GM21381 (cell line): ENCODE measurements around the gene PBX1.

ENCODE experiments used
- ATAC-seq: cut with Tn5 transposase; IDR thresholded peaks from one replicate; pipeline ENCODE4 v1.9.1; 2021; ENCODE audit warnings: mild to moderate bottlenecking, moderate library complexity; ENCODE audit not compliant: unreplicated experiment

PBX1 gene

DNA sequence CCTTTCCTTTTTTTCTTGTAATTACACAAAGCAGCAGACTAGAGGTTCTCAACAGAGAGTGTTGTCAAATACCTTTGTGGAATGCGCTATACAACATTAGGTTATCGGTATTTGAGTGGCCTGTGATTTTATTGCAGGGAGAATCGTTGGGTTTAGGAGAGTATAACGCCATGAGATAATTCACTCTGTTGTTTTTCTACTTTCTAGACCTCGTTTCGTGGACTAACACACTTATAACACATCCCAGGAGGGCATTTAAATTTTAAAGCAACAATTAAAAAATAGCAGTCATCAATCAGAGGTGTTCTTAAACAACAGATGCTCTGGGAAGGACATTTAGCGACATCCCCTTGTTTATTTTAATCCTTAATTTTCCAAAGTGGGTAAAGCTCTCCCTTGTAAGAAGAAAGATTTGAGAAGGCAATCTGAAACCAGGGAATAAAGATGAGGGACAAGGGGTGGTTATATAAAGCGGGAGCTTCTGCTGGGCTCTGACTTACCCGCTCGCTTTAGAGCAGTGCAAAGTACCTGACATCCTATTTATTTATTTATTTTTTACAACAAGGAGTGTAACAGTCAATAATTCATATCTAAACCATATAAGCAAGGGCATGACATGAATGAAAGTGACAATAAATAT is 4.9 kb downstream of the PBX1 start:
- ATAC-seq, result no peak

DNA sequence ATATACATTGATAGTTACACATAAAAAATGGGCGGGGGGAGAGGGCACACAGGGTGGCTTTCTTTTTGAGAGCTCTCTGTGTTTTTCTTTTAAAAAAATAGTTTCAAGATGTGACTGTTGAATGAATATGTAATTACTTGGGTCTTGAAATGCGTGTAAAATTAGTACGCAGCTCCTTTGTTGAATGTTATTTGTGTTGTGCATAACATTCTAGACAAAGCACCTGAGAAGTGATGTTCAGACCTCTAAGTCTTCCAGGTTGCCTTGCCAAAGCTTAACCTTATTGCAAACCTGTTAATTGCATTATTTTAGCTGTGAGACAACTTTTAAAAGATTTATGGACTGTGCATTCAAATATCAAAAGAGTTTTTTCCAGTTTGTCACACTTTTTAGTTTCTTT is 5.4 kb downstream of the PBX1 start:
- ATAC-seq, result no peak

DNA sequence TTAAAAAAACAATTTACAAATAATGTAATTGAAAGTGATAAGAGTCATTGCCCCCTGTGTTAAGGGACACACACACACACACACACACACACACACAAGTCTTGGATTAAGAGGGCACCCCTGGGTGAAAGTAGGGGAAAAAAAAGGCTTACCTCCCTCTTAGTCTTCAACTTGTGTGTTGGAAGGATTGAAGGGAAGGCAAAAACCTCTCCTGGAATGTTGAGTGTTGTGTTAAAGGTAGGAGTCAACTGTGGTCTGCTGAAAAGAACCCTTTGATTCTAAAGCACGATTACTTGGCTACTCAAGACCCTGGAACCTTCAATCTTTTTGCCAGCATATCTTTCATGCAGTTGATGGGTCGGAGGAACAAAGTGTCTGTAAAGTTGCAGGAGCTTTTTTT is 6.4 kb downstream of the PBX1 start:
- ATAC-seq, result no peak

DNA sequence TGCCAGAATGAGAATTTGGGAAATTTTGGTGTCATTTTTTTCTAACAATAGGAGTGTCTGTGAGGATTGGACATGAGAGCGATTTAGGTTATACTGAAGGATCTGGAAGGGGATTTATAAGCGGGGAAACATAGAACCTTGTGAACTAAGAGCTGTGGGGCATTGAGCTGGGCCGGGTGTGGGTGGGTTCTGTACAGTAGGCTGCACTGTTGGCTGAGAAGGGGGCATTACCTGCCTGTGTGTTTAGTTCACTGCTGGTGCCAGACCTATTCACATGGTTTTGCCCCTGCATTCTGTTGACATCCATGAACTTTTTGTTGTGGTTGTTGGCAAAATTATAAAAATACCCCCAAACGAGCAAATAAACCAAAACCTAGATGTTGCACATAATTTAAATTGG is 8.8 kb downstream of the PBX1 start:
- ATAC-seq, result no peak

DNA sequence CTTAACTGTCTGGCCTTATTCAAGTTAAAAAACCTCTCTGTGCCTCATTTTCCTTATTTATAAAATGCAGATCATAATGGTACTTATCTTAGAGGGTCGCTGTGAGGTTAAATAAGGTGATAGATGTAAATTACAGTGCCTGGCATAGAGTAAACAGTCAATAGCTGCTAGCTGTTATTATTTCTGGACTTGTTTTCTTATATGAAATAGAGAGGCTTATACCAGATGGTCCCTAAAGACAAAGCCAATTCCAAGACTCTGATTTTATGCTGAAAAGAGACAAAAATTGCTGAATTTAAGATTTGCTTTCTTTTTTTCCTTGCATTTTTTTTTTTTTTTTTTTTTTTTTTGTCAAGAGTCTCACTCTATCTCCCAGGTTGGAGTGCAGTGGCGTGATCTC is 10.3 kb downstream of the PBX1 start:
- no peak for ATAC-seq

DNA sequence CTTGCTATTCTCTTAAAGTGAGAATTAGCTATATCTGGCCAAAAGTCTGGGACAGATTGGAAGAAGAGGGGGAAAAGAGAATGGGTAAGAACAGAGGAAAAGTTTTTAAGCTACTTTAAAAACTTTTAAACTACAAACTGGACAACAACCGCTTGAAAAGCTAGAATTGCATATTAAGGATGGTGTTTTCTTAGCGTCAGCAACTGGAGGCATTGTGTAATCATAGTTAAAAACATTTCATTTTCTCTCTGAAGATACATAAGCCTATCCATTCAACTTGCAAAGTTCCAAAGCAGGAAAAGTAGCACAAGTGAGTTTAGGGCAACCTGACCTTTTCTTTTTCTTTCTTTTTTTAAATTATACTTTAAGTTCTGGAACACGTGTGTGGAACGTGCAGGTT is 10.9 kb downstream of the PBX1 start:
- no peak for ATAC-seq

DNA sequence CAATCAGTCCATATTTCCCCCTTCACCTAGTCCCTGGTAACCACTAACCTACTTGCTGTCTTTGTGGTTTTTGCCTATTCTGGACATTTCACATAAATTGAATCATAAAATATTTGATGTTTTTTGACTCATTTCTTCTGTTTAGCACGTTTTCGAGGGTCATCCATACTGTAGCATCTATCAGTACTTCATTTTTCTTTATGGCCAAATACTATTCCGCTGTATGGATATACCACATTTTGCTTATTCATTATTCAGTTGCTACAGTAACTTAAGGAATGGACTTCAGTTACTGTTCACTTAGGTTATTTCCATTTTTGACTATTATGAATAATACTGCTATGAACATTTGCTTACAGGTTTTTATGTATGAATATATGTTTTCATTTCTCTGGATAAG is 12.3 kb downstream of the PBX1 start:
- no peak for ATAC-seq

DNA sequence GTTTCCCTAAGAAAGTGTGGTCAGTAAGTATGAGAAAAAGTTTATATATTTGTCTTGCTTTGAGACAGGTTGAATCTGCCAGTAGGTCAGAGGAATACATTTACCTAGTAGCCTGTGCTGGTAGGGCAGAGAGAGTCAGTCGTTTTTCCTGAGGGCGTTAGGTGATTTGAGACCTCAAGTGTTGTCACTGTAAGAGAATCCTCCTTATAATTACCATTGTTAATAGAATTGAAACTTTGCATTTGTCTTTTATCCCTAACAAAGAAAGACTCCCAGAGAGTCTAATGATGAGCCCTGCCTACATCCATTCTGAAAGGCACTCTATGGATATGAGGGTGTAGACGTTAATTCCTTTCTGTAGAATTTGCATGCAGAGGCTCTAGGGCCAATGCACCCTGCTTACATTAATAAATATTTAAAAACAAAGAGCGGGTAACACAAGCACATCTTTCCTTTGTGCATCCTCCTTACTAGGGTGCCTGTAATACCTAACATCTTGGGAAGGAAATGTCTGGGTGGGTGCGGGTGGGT is 16.4 kb downstream of the PBX1 start:
- no peak for ATAC-seq

DNA sequence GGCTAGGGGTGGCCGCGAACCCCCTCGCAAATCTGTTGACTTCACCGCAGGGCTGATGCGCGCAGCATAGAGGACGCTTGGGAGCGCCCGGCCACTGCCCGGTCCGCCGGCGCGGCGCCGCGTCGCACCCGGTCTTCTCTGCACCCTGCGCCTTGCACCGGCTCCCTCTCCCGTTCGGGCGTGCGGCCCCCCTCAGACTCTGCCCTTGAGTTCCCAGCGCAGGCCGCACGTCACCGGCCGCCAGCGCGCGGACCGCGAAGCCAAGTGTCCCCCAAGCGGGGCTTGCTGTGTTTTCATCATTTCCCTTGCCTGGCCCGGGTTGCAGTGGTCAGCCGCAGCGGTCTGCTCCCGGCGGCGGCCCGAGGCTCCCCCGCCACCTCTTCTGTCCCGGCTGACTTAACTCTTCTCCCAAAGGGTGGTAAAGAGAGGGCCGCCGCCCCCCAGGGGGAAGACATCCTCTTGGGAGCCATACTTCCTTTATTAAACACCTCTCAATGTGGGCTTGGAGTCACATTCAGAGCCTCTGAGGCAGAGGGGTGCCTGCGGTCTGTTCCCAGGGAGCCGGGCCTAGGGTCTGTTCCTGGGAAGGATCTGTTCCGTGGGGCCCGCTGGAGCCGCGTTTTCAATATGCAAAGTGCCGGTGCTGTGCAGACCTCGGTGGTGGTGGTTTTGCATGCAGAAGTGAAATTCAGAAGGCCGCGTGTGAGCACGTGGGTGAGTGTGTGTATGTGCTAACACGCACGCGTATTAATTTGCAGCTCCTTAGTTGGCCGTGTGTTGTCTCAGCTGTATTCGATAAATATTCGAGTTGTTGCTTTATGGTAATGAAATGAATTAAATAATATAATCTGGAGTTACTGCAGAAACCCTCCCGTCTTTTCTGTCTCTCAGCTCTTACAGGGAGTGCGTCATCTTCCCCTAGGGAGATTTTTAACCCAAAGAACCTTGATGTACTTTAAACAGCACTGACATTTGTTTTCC is 17.6 kb downstream of the PBX1 start:
- ATAC-seq, result no peak

DNA sequence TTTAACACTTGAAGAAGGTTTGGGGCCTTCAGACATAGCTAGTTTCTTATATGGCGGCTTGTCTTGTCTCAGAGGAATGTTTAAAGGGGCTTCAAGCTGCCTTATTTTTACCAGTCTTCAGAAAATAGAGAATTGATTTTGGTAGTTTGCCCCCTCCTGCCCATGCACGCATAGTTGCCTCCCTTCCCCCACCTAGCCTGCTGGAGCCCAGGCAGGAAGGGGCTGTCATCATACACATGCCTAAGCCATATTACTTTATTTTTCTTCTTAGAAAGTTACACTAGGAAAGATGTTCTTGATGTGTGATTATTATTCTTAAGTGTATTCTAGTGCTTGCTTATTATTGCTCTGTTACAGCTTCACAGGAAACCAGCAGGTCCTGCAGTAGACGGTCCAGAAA is 18.3 kb downstream of the PBX1 start:
- ATAC-seq, result no peak

DNA sequence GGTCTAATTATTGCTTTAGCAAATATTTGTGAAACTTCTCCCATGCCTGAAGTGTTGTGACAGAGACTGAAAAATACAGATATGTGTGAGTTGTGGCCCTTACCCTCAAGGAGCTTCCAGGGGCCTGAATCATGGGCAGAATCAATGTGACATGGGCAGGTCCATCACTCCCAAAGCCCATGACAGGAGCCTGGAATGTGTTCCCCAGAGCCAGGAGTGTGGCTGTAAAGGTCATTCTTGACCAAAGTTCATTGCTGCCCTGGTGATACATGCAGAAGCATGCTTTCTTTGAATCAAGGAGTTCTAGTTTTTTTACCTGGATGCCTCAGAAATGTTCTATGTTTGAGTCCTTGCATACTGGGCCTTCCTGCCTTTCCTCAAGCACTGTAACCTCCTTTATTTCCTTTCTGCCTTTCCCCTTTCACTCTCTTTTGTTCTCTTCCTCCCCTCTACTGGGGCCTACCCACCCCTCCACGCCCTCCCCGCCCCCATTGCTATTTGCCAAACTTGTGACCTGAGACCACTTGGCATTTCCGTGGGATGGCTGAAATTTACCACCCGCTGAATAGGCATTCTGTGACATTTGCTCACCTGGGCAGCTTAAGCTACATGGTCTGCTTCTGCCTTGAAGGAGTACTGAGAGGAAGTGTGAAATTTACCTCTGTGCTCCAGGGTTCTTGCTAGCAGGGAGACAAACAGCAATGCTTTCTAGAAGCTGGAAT is 19.7 kb downstream of the PBX1 start:
- ATAC-seq, result no peak

DNA sequence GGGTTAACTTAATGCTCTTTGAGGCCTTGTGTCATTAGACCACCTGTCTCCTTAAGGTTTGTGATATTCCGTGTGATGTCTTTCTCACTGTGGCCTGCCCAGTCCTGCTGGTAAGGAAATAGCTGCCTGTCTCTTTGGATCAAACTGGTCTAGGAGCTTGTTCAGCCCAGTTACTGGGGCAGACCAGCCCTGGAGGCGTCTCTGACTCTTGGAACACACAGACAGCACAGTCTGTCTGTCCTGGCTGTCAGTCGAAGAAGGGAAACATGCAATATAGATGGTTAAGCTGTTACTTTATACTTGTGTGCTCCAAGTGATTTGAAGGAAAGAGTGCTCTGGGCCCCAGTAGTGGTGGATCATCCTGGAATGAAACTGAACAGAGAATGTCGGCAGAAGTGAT is 20.4 kb downstream of the PBX1 start:
- no peak for ATAC-seq

DNA sequence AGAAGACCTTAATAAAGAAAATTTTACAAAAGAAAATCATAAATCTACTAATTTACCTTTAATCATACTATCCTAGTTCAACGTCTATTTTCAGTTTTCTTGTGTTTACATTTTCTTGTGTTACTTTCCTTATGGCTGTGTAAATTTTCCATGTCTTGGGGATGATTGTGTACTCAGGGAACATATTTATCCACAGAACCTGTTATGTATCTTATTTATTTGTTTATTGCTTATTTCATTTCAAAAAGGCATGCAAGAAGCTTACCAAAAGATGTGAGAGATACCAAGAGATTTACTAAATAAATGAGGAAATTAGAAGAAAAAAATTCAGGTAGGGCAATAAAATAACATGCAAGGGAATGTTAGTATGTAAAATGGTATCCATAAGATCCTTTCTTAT is 22.8 kb downstream of the PBX1 start:
- ATAC-seq, result no peak

DNA sequence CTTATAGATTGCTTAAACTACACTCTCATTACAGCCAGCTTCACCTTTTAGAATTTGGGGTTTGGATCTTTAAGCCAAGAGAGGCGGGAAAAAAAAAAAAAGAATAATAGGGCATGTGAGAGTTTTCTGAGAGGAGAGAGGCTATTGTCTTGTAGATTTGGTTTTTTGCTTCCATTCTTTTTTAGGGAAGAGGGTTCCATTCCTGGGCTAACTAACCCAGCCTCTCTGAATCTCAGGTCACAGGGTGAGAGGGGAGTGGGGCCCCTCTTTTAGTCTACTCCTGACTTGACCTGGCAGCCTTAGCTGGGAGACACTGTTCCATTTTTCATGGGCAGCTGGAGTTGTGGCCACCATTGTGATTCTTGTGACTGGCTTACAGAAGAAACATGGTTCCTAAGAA is 24.2 kb downstream of the PBX1 start:
- no peak for ATAC-seq

DNA sequence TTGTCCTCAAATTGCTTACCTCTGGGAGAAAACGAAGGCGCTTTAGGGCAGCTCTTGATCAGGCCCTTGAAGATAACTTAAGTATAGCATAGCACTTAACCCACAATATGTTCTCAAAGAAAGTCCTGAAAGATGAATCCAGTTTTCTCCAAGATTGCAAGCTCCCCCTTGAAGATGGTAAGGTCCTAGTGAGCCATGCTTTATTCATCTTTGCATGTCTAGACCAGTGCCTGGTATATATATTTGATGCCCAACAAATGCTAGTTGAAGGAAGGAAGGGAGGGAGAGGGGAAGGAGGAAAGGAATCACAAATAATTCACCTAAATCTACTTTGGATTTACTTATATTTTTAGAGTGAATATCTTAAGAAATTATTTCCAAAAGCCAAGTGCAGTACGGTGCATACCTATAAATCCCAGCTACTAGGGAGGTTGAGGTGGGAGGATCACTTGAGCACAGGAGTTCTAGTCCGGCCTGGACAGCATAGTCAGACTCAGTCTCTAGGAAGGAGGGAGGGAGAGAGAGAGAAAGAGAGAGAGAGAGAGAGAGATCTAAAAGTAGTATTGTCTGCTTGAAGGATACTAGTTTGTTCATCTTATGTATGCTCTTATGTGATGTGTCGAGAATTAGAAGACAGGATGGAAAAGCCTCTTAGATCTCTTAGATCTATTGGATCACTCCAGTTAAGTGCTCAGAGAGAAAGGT is 25.0 kb downstream of the PBX1 start:
- ATAC-seq, result no peak

DNA sequence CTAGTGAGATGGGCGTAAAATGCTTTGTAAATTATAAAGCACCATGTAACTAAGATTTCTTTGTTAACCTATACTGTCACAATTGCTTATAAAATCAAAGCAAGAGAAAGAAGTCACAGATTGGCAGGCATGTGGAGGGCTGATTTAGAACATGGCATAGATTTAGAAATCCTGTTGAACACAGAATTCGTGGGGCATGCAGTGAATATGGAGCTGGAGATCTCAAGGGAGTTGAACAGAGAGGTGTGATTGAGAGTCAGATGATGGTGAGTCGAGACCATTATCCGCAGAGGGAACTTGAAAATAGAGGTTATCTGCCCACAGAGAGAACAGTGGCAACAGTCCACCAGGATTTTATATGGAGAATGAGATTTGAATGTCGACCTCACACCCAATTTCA is 27.6 kb downstream of the PBX1 start:
- ATAC-seq, result no peak

DNA sequence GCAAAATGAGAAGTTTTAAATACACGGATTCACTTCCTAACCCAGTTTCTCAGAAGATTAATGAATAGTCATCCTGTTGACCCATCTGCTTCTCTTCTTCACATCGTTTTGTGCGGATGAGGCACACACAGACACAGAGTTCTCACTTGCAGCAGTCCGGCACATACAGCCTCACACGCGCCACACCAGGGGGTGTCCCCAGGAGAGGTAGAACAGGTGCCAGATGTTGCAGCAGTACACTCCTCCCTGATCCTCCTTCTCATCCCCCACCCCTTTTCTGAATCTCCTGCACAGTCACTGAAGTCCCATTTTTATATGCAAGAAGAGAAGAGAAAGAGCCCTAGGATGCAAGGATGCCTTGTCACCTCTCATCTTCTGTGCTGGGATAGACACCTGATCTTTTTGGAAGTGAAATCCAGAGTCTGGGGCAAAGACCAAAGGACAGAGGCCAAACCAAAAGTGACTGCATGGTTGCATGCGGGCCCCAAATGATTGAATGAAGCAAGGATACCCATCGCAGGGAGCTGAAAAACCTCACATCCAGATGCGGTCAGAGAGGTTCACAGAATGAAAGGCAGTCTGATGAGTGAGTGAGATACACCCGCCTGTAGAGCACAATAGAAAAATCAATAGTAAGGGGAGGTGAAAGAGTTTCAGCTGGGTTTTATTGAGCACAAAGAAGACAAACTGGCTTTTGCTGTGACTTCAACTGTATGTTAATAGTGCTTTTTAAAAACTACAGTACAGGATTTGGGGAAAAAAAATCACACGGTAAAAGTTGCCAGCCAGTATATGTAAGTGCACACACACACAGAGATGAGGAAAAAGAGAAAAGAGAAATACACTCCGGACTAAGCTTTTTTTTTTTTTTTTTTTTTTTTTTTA is 28.9 kb downstream of the PBX1 start:
- ATAC-seq, result no peak

DNA sequence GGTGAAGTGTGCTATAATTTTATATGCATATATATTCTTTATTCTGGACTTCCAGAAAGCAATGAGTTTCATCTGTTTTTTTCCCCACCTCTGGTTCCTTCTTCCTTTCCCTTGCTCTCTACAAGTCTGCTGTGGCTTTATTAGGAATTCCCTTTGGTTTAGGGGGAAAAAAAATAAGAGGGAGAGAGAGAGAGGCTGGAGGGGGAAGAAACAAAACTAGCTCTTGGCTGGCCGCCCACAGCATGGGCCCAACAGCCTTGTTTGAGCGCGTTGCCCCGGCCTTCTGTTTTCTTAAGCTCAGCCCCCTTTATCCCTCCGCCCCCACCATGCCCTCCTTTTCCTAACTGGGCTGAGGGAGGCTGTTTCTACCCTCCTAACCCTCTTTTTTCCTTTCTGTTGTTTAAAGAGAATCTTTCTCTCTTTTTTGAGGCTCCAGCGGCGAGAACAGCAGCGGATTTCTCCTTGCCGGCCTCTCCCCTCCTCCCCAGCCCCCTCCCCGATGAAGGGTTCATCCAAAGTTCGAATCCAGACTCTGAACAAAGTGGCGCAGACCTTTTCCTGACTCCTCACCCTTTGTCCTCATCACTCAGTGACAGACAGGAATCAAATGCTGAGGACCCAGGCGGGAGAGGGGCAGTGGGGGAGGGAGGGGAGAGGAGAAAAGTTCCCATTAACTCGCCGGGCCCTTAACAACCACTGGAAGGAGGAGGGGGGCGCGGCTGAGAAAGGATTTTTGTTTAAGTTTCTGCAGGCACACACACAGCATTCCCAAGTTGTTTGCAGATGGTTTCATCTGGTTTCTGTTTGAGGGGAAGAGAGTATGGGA is 29.7 kb downstream of the PBX1 start:
- ATAC-seq, result no peak

DNA sequence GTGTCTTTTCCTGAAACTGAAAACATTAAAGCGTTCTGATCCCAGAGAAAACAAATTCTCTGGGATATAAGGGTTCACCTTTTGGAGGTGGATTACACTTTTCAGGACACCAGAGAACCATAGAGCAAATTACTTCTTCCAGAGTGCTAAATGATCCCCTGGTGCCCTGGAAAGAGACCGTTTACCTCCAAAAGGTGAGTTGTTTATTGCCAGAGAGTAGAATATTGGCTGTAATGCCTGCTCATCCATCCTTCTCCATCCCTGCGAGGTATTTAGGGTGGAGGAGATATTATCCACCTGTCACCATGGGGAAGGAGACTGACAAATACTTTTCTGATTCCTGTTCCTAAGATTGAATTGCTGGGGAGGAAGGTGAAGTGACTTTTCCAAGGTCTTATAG is 30.4 kb downstream of the PBX1 start:
- no peak for ATAC-seq
